SIG-M5 treated with dmso at 0.1 percent for 504 hours (cell line): ENCODE measurements around the gene MYEOV.

Experiments
- DNase-seq: peaks from one replicate; lab custom pipeline; 2025; ENCODE audit not compliant: unreplicated experiment; lab: John Stamatoyannopoulos, UW

The MYEOV gene

DNA sequence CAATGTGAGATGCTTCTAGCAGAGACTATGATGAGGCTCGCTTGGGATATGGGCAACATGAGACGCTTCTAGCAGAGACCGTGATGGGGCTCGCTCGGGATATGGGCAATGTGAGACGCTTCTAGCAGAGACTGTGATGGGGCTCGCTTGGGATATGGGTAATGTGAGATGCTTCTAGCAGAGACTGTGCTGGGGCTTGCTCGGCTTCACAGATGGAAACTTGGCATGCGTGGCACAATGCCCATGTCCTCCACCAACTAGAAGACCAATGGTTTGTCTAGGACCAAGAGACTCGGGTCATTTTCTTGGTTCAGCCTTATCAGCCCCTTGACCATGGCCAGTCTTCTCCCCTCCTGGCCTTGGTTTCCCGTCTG, 7.1 kb downstream of the MYEOV start:
- DNase-seq: no peak

DNA sequence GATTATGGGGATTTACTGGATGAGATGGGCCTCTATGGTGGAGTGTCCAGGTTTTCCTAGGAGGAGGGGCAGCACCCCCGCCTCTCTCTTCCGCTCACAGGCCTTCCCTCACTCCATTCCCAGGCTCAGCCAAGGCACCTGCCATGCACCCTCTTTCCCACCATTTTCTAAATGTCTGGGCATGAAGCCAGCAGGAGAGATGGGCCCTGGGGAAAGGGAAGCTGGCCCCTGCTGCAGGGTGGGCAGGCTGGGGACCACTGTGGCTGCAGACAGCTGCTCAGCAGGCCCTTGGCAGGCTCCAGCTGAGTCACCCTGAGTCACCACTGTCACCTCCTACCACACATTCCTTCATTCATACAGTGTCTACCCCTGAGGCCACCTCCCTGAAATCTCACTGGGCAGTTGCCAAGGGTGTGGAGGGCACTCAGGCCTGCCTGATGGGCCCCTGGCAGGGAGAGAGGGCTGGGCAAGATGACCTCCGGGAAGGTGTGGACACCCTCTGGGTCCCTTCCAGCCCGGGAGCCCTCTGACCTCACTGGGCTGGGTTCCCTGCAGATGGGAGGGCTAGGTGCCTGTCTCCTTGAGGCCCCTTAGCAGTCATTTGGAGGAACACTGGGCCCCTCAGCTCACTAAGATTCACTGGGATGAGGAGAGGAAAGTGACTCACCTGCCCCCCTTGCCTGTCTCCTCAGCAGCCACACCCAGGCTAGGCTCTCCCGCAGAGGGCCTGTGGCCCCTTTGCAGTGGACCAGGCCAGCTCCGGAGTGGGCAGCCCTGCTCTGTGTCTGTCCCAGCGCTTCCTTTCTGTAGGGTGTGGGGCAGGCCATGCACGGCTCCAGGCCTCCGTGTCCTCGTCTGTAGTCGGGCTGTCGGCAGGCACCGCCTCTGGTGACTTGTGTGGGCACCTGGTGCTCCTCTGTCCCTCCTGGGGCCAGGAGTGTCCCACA, 7.8 kb downstream of the MYEOV start:
- DNase-seq: peak; percentile 54

GRCh38 chr11:69302447-69303020, 8.6 kb downstream of the MYEOV start:
- DNase-seq: no peak

- no peak for DNase-seq
Observed at GRCh38 chr11:69303427-69303826, 9.5 kb downstream of the MYEOV start.

DNA sequence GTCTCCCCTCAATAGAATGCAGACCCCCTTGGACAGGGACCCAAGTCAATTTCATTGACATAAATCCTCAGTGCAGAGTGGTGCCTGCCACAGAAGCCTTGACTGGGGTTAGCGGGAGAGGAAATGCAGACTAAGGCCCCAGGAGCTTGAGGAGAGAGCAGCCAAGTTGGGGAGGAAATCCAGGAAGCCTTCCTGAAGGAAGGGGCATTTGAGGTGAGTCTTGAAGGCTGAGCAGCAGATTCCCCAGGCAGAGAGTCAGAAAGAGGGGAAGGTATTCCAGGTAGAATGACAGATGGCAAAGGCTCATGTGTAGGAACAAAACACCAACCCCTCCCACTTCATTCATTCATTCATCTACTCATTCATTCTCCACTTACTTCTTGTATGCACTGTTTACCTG, 10.3 kb downstream of the MYEOV start:
- no peak for DNase-seq

GRCh38 chr11:69304686-69305085, 10.7 kb downstream of the MYEOV start:
- DNase-seq: no peak

- DNase-seq: no peak
Observed at GRCh38 chr11:69305885-69306540, 12.1 kb downstream of the MYEOV start.

GRCh38 chr11:69306821-69307220, 12.9 kb downstream of the MYEOV start:
- no peak for DNase-seq

DNA sequence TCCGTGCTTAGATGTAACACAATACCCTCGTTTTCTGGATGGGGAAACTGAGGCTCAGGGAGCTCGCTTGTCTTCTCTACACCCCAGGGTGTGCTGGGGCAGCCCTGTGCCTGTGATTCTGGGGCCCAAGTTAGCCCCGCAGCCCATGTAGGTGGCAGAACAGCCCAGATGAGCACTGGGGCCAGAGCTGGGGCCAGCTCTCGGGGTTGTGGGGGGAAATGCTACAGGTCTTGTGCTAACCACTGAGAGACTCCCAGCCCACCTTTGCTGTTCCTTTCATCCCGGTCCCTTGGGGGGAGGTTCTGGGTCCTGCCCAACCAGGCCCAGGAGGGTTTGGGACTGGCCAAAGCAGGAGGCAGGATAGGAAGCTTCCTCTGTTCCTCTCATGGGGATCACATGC, 13.5 kb downstream of the MYEOV start:
- DNase-seq: no peak

- DNase-seq: no peak
Observed at GRCh38 chr11:69307871-69308431, 14.0 kb downstream of the MYEOV start.

DNA sequence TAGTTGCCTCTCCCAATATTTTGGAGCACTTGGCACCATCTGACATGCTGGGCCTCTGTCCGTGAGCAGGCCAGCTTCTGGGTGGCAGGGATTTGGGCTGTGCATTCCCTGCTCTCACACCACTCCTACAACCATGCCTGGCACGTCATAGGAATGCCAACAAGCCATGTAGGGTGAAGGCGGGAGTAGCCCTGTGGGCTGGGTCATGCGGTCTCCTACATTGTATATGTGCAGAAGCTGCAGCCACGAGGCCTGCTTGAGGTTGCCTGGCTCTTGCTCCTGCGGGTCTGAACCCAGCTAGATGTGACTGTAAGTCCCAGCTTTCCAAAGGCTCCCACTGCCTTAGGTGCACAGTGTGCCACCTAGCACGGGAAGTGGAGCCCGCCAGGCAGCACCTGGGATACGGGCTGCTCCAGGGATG, 14.5 kb downstream of the MYEOV start:
- no peak for DNase-seq

GRCh38 chr11:69308936-69309615, 15.1 kb downstream of the MYEOV start:
- DNase-seq: no peak

DNA sequence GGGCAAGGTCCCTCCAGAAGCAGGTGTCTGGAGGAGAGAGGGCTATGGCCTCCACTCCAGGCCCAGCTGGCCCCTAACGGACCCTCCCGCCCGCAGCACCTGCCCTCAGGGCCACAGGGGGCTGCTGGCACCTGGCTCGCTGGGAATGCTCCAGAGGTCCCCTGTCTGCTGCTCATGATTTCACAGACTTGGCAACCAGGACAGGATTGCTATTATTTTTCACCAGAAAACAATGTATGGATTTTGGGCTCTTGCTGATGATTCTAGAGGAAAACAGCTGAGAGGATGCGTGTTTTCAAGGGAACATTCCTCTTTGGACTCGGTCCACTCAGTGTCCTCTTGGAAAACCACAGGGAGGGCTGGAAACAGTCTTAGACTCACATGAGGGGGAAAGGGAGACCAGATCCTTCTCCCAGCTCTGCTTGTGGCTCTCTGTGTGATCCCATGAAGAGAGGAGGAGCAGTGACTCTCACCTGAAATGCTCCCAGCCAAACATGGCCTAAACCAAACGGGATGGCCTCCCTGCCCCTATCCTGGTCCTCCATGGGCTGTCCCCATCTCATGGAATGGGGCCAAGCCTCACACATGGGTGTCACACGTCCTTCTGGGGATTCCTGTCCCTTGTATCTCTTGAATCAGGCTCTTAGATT, 15.8 kb downstream of the MYEOV start:
- no peak for DNase-seq

GRCh38 chr11:69310351-69310750, 16.4 kb downstream of the MYEOV start:
- no peak for DNase-seq

- no peak for DNase-seq
Observed at GRCh38 chr11:69310934-69311766, 17.2 kb downstream of the MYEOV start.

DNA sequence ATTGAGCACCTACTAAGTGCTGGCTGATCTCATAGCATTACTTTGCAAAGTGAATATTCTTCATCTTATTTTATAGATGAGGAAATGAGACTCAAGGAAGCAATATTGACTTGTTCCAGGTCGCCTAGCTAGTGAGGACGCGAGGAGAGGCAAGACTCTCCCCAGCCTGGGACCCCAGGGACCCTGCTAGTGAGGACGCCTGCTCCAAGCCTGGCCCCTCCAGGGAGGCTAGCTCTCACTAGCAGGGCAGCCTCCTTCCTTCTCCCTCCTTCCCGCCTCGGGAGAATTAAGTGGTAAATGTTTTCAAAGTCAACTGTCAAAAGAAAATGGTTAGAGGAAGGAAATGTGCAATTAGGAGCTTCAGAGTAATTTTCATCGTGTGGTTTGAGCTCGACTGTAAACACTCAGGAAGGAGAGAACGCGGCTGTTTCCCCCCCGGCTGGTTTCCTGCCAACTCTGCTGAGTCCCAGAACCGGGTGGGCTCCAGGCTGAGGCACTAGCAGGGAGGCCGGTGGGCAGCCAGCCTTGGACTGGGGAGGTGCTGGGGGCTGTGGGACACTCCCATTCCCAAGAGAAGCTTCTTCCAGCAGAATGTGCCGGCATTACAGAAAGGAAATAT, 17.9 kb downstream of the MYEOV start:
- peak; percentile 74 for DNase-seq

- no peak for DNase-seq
Observed at GRCh38 chr11:69312453-69313404, 18.8 kb downstream of the MYEOV start.

GRCh38 chr11:69313992-69314391, 20.0 kb downstream of the MYEOV start:
- DNase-seq: no peak
